ENCODE data around the gene DTX1. TPM values are rescaled to one million over a fixed set of nuclear protein-coding genes. Genes with fewer than 3 reads are reported as not detected.

Gene DTX1
- total and polyA plus RNA-seq, 2 of the 13 experiments (the other 11 are each of a cell fraction or from before 2014, with no cell fraction given), result not detected

DNA sequence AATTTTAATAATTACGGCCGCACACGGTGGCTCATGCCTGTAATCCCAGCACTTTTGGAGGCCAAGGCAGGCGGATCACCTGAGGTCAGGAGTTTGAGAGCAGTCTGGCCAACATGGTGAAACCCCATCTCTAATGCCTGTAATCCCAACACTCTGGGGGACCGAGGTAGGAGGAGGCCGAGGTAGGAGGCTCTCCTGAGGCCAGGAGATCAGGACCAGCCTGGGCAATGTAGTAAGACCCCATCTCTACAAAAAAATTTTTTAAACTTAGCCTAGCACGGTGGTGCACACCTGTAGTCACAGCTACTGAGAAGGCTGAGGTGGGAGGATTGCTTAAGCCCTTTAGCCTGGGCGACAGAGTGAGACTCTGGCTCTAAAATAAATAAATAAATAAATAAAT, 87.4 kb downstream of the DTX1 start:
- Histone ChIP-seq H3K9me3 (ENCODE audit: low read length) (no peaks in the 10 kb centered on the region), H3K27ac (ENCODE audit: extremely low read length, insufficient read depth, low read length) (no peak overlapping the region), H3K9ac (ENCODE audit: insufficient read depth, low read depth, low read length) (no peak overlapping the region), H3K4me1 (ENCODE audit: insufficient read depth, low read length) (peaks cover 11% of the 10 kb centered on the region), H2AFZ (ENCODE audit: low read length) (no peak overlapping the region), H3K79me2 (ENCODE audit: insufficient read depth, low read length) (no peaks in the 10 kb centered on the region), H3K4me2 (ENCODE audit: low read depth, low read length) (no peak overlapping the region), H4K20me1 (ENCODE audit: insufficient read depth, low read length) (no peaks in the 10 kb centered on the region), H3K27me3 (ENCODE audit: control insufficient read depth in 1 of 2, insufficient read depth in 2 of 2, low read length in 2 of 2) (peaks cover 1 to 14% of the 10 kb centered on the region in 2 experiments; a peak in 3 of 5 replicates), H3K36me3 (replicated peaks in 1 of 2; ENCODE audit: control insufficient read depth in 1 of 2, insufficient read depth in 2 of 2, low read length in 2 of 2) (no peaks in the 10 kb centered on the region), H3K4me3 (replicated peaks in 1 of 3; ENCODE audit: insufficient read depth in 1 of 3, low read depth in 2 of 3, low read length in 3 of 3) (no peak overlapping the region)
- 47% methylated on average over 8 of the region's 8 CpGs for WGBS (ENCODE audit: low lambda C conversion rate)
- FAIRE-seq, result no peak
- ATAC-seq, result no peak
- no peak for TF ChIP-seq ZNF563 (CRISPR knock-in tag; IDR thresholded peaks at IDR 0.05)
- TF ChIP-seq ZNF510 (CRISPR knock-in tag; IDR thresholded peaks at IDR 0.05; ENCODE audit: low read depth), result no peak
- no peak for TF ChIP-seq GABPB1 (CRISPR knock-in tag; IDR thresholded peaks at IDR 0.05)
- no peak for TF ChIP-seq DR1 (CRISPR knock-in tag; IDR thresholded peaks at IDR 0.05)
- TF ChIP-seq, protein P1, sequence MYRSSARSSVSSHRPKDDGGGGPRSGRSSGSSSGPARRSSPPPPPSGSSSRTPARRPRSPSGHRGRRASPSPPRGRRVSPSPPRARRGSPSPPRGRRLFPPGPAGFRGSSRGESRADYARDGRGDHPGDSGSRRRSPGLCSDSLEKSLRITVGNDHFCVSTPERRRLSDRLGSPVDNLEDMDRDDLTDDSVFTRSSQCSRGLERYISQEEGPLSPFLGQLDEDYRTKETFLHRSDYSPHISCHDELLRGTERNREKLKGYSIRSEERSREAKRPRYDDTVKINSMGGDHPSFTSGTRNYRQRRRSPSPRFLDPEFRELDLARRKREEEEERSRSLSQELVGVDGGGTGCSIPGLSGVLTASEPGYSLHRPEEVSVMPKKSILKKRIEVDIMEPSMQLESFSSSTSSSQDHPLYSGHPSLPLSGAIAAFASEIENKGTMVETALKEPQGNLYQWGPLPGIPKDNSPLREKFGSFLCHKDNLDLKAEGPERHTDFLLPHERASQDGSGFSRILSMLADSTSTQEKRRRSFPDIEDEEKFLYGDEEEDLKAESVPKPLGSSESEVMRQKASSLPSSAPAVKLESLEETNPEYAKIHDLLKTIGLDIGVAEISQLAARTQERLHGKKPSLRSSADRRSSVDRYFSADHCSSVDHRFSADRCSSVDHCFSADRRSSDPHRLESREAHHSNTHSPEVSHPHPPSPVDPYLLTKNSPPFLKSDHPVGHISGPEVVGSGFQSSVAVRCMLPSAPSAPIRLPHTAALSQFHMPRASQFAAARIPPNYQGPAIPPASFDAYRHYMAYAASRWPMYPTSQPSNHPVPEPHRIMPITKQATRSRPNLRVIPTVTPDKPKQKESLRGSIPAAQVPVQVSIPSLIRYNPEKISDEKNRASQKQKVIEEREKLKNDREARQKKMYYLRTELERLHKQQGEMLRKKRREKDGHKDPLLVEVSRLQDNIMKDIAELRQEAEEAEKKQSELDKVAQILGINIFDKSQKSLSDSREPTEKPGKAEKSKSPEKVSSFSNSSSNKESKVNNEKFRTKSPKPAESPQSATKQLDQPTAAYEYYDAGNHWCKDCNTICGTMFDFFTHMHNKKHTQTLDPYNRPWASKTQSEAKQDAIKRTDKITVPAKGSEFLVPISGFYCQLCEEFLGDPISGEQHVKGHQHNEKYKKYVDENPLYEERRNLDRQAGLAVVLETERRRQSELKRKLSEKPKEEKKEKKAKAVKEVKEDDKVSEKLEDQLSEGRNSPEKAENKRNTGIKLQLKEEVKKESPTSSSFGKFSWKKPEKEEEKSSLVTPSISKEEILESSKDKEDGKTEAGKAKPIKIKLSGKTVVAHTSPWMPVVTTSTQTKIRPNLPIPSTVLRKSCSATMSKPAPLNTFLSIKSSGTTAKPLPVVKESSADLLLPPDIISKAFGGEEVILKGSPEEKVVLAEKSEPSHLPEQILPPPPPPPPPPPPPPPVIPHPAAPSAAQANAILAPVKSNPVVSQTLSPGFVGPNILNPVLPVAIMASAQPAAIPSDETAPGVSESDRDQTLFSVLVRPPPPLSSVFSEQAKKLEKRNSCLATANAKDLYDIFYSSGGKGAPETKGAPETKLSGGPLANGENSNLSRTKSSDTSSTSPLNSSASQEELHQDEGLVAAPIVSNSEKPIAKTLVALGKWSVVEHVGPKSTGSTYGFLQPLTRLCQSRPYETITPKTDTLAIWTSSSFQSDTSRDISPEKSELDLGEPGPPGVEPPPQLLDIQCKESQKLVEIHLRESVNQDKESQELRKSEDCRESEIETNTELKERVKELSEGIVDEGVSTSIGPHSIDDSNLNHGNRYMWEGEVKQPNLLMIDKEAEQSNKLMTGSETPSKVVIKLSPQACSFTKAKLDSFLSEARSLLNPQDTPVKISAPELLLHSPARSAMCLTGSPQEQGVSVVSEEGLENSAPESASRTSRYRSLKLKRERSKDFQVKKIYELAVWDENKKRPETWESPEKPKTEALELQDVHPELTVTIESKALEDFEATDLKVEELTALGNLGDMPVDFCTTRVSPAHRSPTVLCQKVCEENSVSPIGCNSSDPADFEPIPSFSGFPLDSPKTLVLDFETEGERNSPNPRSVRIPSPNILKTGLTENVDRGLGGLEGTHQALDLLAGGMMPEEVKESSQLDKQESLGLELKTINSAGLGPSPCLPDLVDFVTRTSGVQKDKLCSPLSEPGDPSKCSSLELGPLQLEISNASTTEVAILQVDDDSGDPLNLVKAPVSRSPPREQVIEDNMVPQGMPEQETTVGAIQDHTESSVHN (CRISPR knock-in tag; IDR thresholded peaks at IDR 0.05), result no peak
- no peak for TF ChIP-seq ZNF782 (CRISPR knock-in tag; IDR thresholded peaks at IDR 0.05; ENCODE audit: borderline replicate concordance)
- no peak for TF ChIP-seq ZBTB8A (CRISPR knock-in tag; IDR thresholded peaks at IDR 0.05; ENCODE audit: borderline replicate concordance, low read depth)
- TF ChIP-seq, protein P2, sequence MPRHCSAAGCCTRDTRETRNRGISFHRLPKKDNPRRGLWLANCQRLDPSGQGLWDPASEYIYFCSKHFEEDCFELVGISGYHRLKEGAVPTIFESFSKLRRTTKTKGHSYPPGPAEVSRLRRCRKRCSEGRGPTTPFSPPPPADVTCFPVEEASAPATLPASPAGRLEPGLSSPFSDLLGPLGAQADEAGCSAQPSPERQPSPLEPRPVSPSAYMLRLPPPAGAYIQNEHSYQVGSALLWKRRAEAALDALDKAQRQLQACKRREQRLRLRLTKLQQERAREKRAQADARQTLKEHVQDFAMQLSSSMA (CRISPR knock-in tag; IDR thresholded peaks at IDR 0.05), result no peak
- TF ChIP-seq HIVEP1 (CRISPR knock-in tag; IDR thresholded peaks at IDR 0.05), result no peak
- TF ChIP-seq SALL2 (CRISPR knock-in tag; IDR thresholded peaks at IDR 0.05), result no peak
- no peak for TF ChIP-seq NR2C2 (CRISPR knock-in tag; IDR thresholded peaks at IDR 0.05; ENCODE audit: borderline replicate concordance)
- TF ChIP-seq RFXANK (CRISPR knock-in tag; IDR thresholded peaks at IDR 0.05), result no peak
- no peak for TF ChIP-seq SP140L (CRISPR knock-in tag; IDR thresholded peaks at IDR 0.05; ENCODE audit: borderline replicate concordance)
- TF ChIP-seq, protein P3, sequence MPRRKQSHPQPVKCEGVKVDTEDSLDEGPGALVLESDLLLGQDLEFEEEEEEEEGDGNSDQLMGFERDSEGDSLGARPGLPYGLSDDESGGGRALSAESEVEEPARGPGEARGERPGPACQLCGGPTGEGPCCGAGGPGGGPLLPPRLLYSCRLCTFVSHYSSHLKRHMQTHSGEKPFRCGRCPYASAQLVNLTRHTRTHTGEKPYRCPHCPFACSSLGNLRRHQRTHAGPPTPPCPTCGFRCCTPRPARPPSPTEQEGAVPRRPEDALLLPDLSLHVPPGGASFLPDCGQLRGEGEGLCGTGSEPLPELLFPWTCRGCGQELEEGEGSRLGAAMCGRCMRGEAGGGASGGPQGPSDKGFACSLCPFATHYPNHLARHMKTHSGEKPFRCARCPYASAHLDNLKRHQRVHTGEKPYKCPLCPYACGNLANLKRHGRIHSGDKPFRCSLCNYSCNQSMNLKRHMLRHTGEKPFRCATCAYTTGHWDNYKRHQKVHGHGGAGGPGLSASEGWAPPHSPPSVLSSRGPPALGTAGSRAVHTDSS (CRISPR knock-in tag; conservative IDR thresholded peaks at IDR 0.05), result no peak
- no peak for TF ChIP-seq BORCS8-MEF2B (CRISPR knock-in tag; IDR thresholded peaks at IDR 0.05)
- no peak for TF ChIP-seq SCMH1 (CRISPR knock-in tag; IDR thresholded peaks at IDR 0.05; ENCODE audit: borderline replicate concordance)
- no peak for DNase-seq (ENCODE audit: low spot score)
- intact Hi-C loops (cut with micrococcal nuclease; ENCODE audit: unreplicated experiment), result no loop called here
- CTCF ChIA-PET (ENCODE audit: low intra/inter-chr PET ratio, low total read pairs), result no interaction called here
- no TSS peak for BruUV-seq (replicated peaks)
- in situ Hi-C loops (cut with HindIII; ENCODE audit: extremely low pct_ligation_motif_present, low pct_unique_long_range_greater_than_20kb), result no loop called here
- POLR2A ChIA-PET, result no interaction called here

Measured in HepG2 (cell line).